KG1 (cell line): ENCODE results near the gene SNCG.
"Not testable (repeated sequence)": the region's sequence is repeated elsewhere in the genome, so short reads cannot be mapped to it uniquely, and the experiment has no call there.

Source experiments
- DNase-seq: peaks from one replicate; lab custom pipeline; 2025; lab: John Stamatoyannopoulos, UW

The SNCG gene

DNA sequence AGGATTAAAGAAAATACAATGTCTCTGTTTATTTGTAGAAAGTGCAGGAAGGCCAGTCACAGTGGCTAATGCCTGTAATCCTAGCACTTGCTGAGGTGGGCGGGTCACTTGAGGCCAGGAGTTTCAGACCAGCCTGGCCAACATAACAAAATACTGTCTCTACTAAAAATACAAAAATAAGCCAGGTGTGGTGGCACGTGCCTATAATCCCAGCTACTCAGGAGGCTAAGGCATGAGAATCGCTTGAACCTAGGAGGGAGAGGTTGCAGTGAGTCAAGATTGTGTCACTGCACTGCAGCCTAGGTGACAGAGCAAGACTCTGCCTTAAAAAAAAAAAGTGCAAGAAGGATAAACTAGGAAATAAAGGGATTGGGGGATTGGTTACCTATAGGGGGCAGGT is 20.1 kb downstream of the SNCG start:
- DNase-seq, result not testable (repeated sequence)

DNA sequence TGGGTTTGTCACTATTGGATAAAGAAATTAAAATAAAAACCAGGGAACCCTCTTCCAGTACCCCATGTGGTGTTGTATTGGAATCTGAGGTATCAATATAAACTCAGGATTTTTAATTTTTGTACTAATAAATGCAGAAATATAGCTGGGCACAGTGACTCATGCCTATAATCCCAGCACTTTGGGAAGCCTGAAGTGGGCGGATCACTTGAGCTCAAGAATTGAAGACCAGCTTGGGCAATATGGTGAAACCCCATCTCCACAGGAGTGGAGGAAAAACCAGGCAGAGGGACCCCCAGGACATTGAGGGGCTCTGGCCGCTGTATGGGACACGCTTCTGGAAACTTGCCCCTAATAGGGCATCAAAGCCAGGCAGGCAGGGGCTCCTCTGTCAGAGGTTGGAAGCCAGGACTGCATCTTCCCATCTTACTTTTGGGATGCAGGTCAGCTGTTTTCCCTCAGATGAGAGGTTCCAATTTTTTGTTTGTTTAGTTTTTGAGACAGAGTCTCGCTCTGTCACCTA is 21.0 kb downstream of the SNCG start:
- no peak for DNase-seq

GRCh38 chr10:86979977-86980448 is 21.6 kb downstream of the SNCG start:
- no peak for DNase-seq

DNA sequence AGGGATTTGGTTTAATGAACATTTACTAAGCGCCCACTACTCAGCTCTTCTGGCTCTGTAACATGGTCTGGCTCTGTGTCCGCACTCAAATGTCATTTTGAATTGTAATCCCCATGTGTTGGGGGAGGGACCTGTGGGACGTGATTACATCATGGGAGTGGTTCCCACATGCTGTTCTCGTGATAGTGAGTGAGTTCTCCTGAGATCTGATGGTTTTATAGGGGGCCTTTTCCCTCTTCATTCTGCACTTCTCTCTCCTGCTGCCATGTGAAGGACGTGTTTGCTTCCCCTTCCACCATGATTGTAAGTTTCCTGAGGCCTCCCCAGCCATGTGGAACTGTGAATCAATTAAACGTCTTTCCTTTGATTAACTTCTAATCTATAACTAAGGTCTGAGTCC is 22.6 kb downstream of the SNCG start:
- DNase-seq, result not testable (repeated sequence)

DNA sequence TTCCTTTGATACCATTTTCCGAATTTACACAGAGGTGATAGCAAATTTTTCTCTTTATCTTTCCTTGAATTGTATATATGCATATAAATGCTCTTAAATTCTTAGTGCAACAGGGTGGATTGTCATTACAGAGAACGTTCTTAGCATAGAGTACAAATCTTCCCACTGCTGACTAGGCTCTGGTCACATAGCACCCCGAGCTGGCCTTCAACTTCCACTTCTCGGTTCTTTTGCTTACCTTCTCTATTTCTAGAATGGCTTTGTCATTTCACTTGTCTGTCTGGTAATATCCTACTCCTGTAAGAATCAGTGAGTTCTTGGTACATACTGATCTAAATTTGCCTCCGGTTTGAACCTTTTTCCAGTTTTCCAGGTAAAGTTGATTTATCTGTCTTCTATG is 23.3 kb downstream of the SNCG start:
- no peak for DNase-seq

GRCh38 chr10:86984498-86984897 is 26.1 kb downstream of the SNCG start:
- DNase-seq, result not testable (repeated sequence)

DNA sequence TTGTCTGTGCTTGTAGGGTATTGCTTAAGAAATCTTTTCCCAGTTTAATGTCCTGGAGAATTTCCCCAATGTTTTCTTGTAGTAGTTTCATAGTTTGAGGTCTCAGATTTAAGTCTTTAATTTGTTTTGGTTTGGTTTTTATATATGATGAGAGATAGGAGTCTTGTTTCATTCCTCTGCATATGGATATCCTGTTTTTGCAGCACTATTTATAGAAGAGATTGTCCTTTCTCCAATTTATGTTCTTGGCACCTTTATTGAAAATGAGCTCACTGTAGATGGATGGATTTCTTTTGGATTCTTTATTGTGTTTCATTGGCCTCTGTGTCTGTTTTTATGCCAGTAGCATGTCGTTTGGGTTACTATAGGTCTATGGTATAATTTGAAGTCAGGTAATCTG is 30.1 kb downstream of the SNCG start:
- no peak for DNase-seq

DNA sequence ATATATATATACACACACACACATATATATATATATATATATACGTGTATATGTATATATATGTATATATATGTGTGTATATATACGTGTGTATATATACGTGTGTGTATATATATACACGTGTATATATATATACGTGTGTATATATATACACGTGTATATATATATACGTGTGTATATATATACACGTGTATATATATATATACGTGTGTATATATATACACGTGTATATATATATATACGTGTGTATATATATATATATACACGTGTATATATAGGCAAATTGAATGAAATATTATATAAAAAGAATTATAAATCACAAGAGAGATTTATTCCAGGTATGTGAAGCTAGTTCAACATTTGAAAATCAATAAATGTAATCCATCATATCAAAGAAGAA is 33.0 kb downstream of the SNCG start:
- not testable (repeated sequence) for DNase-seq

- DNase-seq, result no peak
These were observed 34.1 kb downstream of the SNCG start for GRCh38 chr10:86992456-86992855.

DNA sequence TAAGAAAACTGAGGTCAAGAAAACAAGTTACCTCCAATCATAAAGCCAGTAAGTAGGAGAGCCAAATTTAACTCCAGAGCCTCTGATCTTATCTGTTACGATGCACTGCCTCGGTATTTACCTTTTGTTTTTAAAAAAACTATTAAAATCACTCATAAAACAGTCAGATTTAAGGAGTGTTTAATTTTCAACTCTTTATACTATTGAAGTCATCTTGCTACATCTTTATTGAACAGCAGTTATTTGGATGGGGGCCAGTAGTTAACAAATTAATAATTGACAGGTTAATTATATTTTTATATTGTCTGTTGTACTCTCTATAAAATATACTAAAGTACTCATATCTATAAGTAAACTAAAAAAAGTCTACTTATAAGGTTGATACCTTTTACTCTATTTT is 34.5 kb downstream of the SNCG start:
- no peak for DNase-seq

DNA sequence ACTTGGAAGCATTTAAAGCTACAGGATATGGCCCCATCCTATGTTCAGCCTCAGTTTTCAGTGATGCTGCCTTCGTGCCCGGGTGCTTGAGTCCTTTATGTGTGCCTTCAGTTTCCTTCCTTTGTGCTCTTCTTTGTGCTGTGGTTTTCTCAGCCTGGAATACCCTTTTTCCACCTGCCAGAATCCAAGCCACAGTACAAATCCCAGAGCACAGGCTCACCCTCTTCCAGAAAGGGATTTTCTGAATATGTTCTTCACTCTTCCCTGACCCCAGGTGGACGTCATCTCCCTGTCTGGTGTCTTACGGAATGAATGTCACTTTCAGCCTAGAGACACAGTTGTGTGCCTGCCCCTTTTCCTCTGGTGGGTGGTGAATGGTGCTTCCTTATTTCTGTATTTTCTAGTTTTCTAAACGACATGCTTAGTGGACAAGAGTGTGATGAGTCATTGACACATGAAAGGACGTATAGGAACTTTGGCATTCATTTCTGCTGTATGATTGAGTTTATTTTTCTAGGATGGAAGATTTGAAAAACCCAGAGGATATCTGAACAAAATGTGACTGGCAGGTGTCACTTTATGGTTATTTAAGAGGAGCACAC is 41.5 kb downstream of the SNCG start:
- DNase-seq, result not testable (repeated sequence)

GRCh38 chr10:87000491-87000890 is 42.1 kb downstream of the SNCG start:
- no peak for DNase-seq

- DNase-seq, result not testable (repeated sequence)
These were observed 48.7 kb downstream of the SNCG start for GRCh38 chr10:87007124-87007523.

DNA sequence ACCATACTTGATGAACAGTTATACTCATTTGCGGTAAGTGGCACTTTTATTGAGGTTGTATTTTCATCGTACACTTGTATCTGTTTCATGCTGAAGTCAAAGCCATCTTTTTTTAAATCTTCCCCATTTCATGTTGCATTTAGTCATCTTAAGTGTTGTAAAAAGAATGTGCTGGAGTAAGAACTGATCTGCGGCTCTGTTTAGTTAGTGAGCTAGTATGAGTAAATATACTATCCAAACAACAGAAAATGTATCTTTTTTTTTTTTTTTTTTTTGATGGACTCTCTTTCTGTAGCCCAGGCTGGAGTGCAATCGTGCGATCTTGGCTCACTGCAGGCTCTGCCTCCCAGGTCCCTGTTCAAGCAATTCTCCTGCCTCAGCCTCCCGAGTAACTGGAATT is 49.3 kb downstream of the SNCG start:
- DNase-seq, result not testable (repeated sequence)

DNA sequence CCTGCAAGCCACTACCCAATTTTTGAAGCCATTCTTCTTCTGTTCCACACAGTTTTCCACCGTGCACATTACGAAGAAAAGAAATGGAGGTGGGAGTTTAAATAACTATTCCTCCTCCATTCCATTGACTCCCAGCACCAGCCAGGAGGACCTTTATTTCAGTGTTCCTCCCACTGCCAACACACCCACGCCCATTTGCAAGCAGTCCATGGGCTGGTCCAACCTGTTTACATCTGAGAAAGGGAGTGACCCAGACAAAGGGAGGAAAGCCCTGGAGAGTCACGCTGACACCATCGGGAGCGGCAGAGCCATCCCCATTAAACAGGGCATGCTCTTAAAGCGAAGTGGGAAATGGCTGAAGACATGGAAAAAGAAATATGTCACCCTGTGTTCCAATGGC is 49.9 kb downstream of the SNCG start:
- DNase-seq, result not testable (repeated sequence)

GRCh38 chr10:87009134-87009696 is 50.8 kb downstream of the SNCG start:
- DNase-seq, result not testable (repeated sequence)
